ENCODE results near the gene SRL. TPM values are rescaled to one million over a fixed set of nuclear protein-coding genes. Genes with fewer than 3 reads are reported as not detected.

SRL gene
- 1 to 10 TPM in 3 of 4 donors, under 1 TPM in 1; 0.84 to 3.6 (median 1.5) TPM for total RNA-seq

- H3K4me3 ChIP-seq = no peak within 1 kb of the TSS
- H3K36me3 ChIP-seq = peaks cover 0 to 9% (median 0%) of the 10 kb centered on the region in 3 donors
- DNase-seq (ENCODE audit: low spot score in 2 of 2) = no peak
- H3K27ac ChIP-seq = peak within 1 kb of the TSS in 1 of 4 donors; percentile 30
- peaks cover 0 to 8% (median 0%) of the 10 kb centered on the region in 4 donors for H3K4me1 ChIP-seq
- no peaks in the 10 kb centered on the region for H3K9me3 ChIP-seq
- peaks cover 0 to 4% of the 10 kb centered on the region in 2 donors for H3K27me3 ChIP-seq
- no peak for TF ChIP-seq CTCF (IDR thresholded peaks at IDR 0.05)
- WGBS, 2 donors = 60 to 64% methylated on average over 9 to 12 of the region's 12 CpGs
These were observed at the start of gene SRL for GRCh38 chr16:4241928-4242283. Gene SRL, minus strand, starts transcription at chr16:4242080. Its CDS starts 13 bp downstream, at chr16:4242067.

GRCh38 chr16:4290236-4290830 lies 48.5 kb upstream of the SRL start:
- TF ChIP-seq CTCF (IDR thresholded peaks at IDR 0.05) (no peak), EP300 (IDR thresholded peaks at IDR 0.05) (no peak), POLR2A (IDR thresholded peaks at IDR 0.05) (no peak)
- DNase-seq (ENCODE audit: low spot score in 2 of 2) = no peak
- Histone ChIP-seq H3K4me1 (peaks cover 0 to 46% (median 17%) of the 10 kb centered on the region in 4 donors), H3K27ac (no peak overlapping the region), H3K9me3 (no peaks in the 10 kb centered on the region), H3K27me3 (no peaks in the 10 kb centered on the region), H3K36me3 (no peaks in the 10 kb centered on the region), H3K4me3 (no peak overlapping the region)
- WGBS, 2 donors = 79% methylated on average over 8 of the region's 8 CpGs

- no peaks in the 10 kb centered on the region for H3K27me3 ChIP-seq
- peak; percentile 57 to 66 for DNase-seq (ENCODE audit: low spot score in 2 of 2)
- H3K36me3 ChIP-seq = no peaks in the 10 kb centered on the region
- 14 to 15% methylated on average over 19 to 21 of the region's 22 CpGs for WGBS, 2 donors
- H3K27ac ChIP-seq = no peak overlapping the region
- H3K4me1 ChIP-seq = peaks cover 0 to 32% (median 5%) of the 10 kb centered on the region in 4 donors
- no peaks in the 10 kb centered on the region for H3K9me3 ChIP-seq
- TF ChIP-seq EP300 (IDR thresholded peaks at IDR 0.05) (no peak), CTCF (IDR thresholded peaks at IDR 0.05) (peak; percentile 94 to 97 (median 96))
- no peak overlapping the region for H3K4me3 ChIP-seq
These were observed 46.5 kb upstream of the SRL start for GRCh38 chr16:4288148-4288921.

GRCh38 chr16:4285167-4285566 lies 43.3 kb upstream of the SRL start:
- H3K36me3 ChIP-seq = no peaks in the 10 kb centered on the region
- peaks cover 0 to 13% (median 4%) of the 10 kb centered on the region in 4 donors for H3K4me1 ChIP-seq
- no peak for TF ChIP-seq EP300 (IDR thresholded peaks at IDR 0.05)
- TF ChIP-seq CTCF (IDR thresholded peaks at IDR 0.05) = no peak
- no peak for TF ChIP-seq POLR2A (IDR thresholded peaks at IDR 0.05)
- no peak overlapping the region for H3K4me3 ChIP-seq
- no peaks in the 10 kb centered on the region for H3K9me3 ChIP-seq
- no peaks in the 10 kb centered on the region for H3K27me3 ChIP-seq
- WGBS, 2 donors = 68 to 74% methylated on average over 9 to 10 of the region's 10 CpGs
- no peak overlapping the region for H3K27ac ChIP-seq
- no peak for DNase-seq (ENCODE audit: low spot score in 2 of 2)

- TF ChIP-seq POLR2A (IDR thresholded peaks at IDR 0.05) (no peak), EP300 (IDR thresholded peaks at IDR 0.05) (no peak), CTCF (IDR thresholded peaks at IDR 0.05) (no peak)
- DNase-seq (ENCODE audit: low spot score in 2 of 2) = no peak
- no peaks in the 10 kb centered on the region for H3K27me3 ChIP-seq
These were observed 42.1 kb upstream of the SRL start for GRCh38 chr16:4283939-4284338.

More at GRCh38 chr16:4283939-4284338, 42.1 kb upstream of the SRL start:
- no peaks in the 10 kb centered on the region for H3K36me3 ChIP-seq
- peaks cover 0 to 10% (median 4%) of the 10 kb centered on the region in 4 donors for H3K4me1 ChIP-seq
- no peaks in the 10 kb centered on the region for H3K9me3 ChIP-seq
- WGBS, 2 donors = 77 to 78% methylated on average over 2 of the region's 2 CpGs
- H3K4me3 ChIP-seq = no peak overlapping the region
- no peak overlapping the region for H3K27ac ChIP-seq

Data from tibial nerve (tissue), 4 donors.